ENCODE results near the gene CFAP157.

GRCh38 chr9:127731938-127732337 is 25.1 kb downstream of the CFAP157 start:
- TF ChIP-seq POLR2AphosphoS5 (IDR thresholded peaks at IDR 0.05; ENCODE audit: low read depth, low read length) (no peak), EP300 (IDR thresholded peaks at IDR 0.05; ENCODE audit: borderline replicate concordance in 1 of 2, low read depth in 1 of 2, low read length in 1 of 2) (no peak)
